Measurements from ENCODE around the gene TUBGCP3. TPM values are rescaled to one million over a fixed set of nuclear protein-coding genes. Genes with fewer than 3 reads are reported as not detected.

Gene TUBGCP3
- total RNA-seq, 1 donor from 2014 or later: 16.3 TPM

- H3K9me3 Mint-ChIP-seq (ENCODE audit: low read depth): peaks cover 21% of the 10 kb centered on the region
- peaks cover 12% of the 10 kb centered on the region for H3K36me3 Mint-ChIP-seq (ENCODE audit: low read depth)
- H3K4me3 Mint-ChIP-seq (ENCODE audit: unreplicated experiment): no peak overlapping the region
- H3K27me3 Mint-ChIP-seq (ENCODE audit: low read depth): no peaks in the 10 kb centered on the region
- peaks cover 7% of the 10 kb centered on the region for H3K4me1 Mint-ChIP-seq (ENCODE audit: low read depth)
- TF ChIP-seq CTCF (IDR thresholded peaks at IDR 0.05): no peak
- DNase-seq (ENCODE audit: low spot score): no peak
- no peak overlapping the region for H3K27ac Mint-ChIP-seq (ENCODE audit: unreplicated experiment)
These were observed 104.7 kb downstream of the TUBGCP3 start for GRCh38 chr13:112483299-112483698.

- no peak for TF ChIP-seq CTCF (IDR thresholded peaks at IDR 0.05)
- DNase-seq (ENCODE audit: low spot score): no peak
- H3K27me3 Mint-ChIP-seq (ENCODE audit: low read depth): no peaks in the 10 kb centered on the region
- H3K4me1 Mint-ChIP-seq (ENCODE audit: low read depth): peaks cover 4% of the 10 kb centered on the region
- peaks cover 9% of the 10 kb centered on the region for H3K36me3 Mint-ChIP-seq (ENCODE audit: low read depth)
- peaks cover 21% of the 10 kb centered on the region for H3K9me3 Mint-ChIP-seq (ENCODE audit: low read depth)
- H3K4me3 Mint-ChIP-seq (ENCODE audit: unreplicated experiment): no peak overlapping the region
- no peak overlapping the region for H3K27ac Mint-ChIP-seq (ENCODE audit: unreplicated experiment)
These were observed 106.5 kb downstream of the TUBGCP3 start for GRCh38 chr13:112481458-112481857.

- Mint-ChIP-seq H3K27me3 (ENCODE audit: low read depth) (no peaks in the 10 kb centered on the region), H3K4me3 (ENCODE audit: unreplicated experiment) (no peak overlapping the region), H3K9me3 (ENCODE audit: low read depth) (peaks cover 23% of the 10 kb centered on the region), H3K36me3 (ENCODE audit: low read depth) (peaks cover 10% of the 10 kb centered on the region), H3K27ac (ENCODE audit: unreplicated experiment) (no peak overlapping the region), H3K4me1 (ENCODE audit: low read depth) (no peaks in the 10 kb centered on the region)
- no peak for DNase-seq (ENCODE audit: low spot score)
- no peak for TF ChIP-seq CTCF (IDR thresholded peaks at IDR 0.05)
These were observed 108.6 kb downstream of the TUBGCP3 start for GRCh38 chr13:112479389-112479788.

- Mint-ChIP-seq H3K27ac (ENCODE audit: unreplicated experiment) (no peak overlapping the region), H3K27me3 (ENCODE audit: low read depth) (no peaks in the 10 kb centered on the region)
- no peak for DNase-seq (ENCODE audit: low spot score)
These were observed 110.8 kb downstream of the TUBGCP3 start for GRCh38 chr13:112477070-112477619.

GRCh38 chr13:112475889-112476288 is 112.1 kb downstream of the TUBGCP3 start:
- H3K36me3 Mint-ChIP-seq (ENCODE audit: low read depth): peaks cover 2% of the 10 kb centered on the region

More at GRCh38 chr13:112477070-112477619, 110.8 kb downstream of the TUBGCP3 start:
- Mint-ChIP-seq H3K9me3 (ENCODE audit: low read depth) (peaks cover 21% of the 10 kb centered on the region), H3K4me3 (ENCODE audit: unreplicated experiment) (no peak overlapping the region), H3K36me3 (ENCODE audit: low read depth) (peaks cover 2% of the 10 kb centered on the region), H3K4me1 (ENCODE audit: low read depth) (no peaks in the 10 kb centered on the region)
- no peak for TF ChIP-seq CTCF (IDR thresholded peaks at IDR 0.05)

More at GRCh38 chr13:112475889-112476288, 112.1 kb downstream of the TUBGCP3 start:
- no peak for TF ChIP-seq CTCF (IDR thresholded peaks at IDR 0.05)
- DNase-seq (ENCODE audit: low spot score): no peak
- Mint-ChIP-seq H3K4me1 (ENCODE audit: low read depth) (no peaks in the 10 kb centered on the region), H3K4me3 (ENCODE audit: unreplicated experiment) (no peak overlapping the region), H3K9me3 (ENCODE audit: low read depth) (peaks cover 13% of the 10 kb centered on the region), H3K27me3 (ENCODE audit: low read depth) (no peaks in the 10 kb centered on the region), H3K27ac (ENCODE audit: unreplicated experiment) (no peak overlapping the region)

Measured in chondrocyte (in vitro differentiated cells).